HG02642 (cell line): ENCODE results near the gene TMEM212.
"Not testable (repeated sequence)": the region's sequence is repeated elsewhere in the genome, so short reads cannot be mapped to it uniquely, and the experiment has no call there.

Experiments
- ATAC-seq: cut with Tn5 transposase; IDR thresholded peaks from one replicate; pipeline ENCODE4 v1.9.1; 2021; ENCODE audit warnings: mild to moderate bottlenecking; ENCODE audit not compliant: unreplicated experiment, poor library complexity

TMEM212 gene

GRCh38 chr3:171880101-171880870 is 37.1 kb downstream of the TMEM212 start:
- ATAC-seq = no peak

- ATAC-seq = no peak
These were observed 38.1 kb downstream of the TMEM212 start for GRCh38 chr3:171881251-171881650.

- no peak for ATAC-seq
These were observed 40.2 kb downstream of the TMEM212 start for GRCh38 chr3:171883257-171883892.

GRCh38 chr3:171883893-171884279 is 40.7 kb downstream of the TMEM212 start:
- no peak for ATAC-seq

GRCh38 chr3:171888466-171888865 is 45.3 kb downstream of the TMEM212 start:
- ATAC-seq = no peak

GRCh38 chr3:171890398-171890797 is 47.2 kb downstream of the TMEM212 start:
- no peak for ATAC-seq

GRCh38 chr3:171892457-171892856 is 49.3 kb downstream of the TMEM212 start:
- no peak for ATAC-seq

- ATAC-seq = no peak
These were observed 52.1 kb downstream of the TMEM212 start for GRCh38 chr3:171895291-171895690.

GRCh38 chr3:171895900-171896299 is 52.8 kb downstream of the TMEM212 start:
- no peak for ATAC-seq

GRCh38 chr3:171896316-171896715 is 53.2 kb downstream of the TMEM212 start:
- ATAC-seq = no peak

GRCh38 chr3:171898192-171898591 is 55.0 kb downstream of the TMEM212 start:
- ATAC-seq = no peak

GRCh38 chr3:171900446-171900845 is 57.3 kb downstream of the TMEM212 start:
- ATAC-seq = no peak

GRCh38 chr3:171901615-171902312 is 58.6 kb downstream of the TMEM212 start:
- no peak for ATAC-seq

- ATAC-seq = no peak
These were observed 61.7 kb downstream of the TMEM212 start for GRCh38 chr3:171904829-171905228.

GRCh38 chr3:171906503-171906902 is 63.4 kb downstream of the TMEM212 start:
- not testable (repeated sequence) for ATAC-seq

GRCh38 chr3:171906951-171907676 is 64.0 kb downstream of the TMEM212 start:
- no peak for ATAC-seq

- ATAC-seq = no peak
These were observed 64.6 kb downstream of the TMEM212 start for GRCh38 chr3:171907761-171908160.

GRCh38 chr3:171908731-171909130 is 65.6 kb downstream of the TMEM212 start:
- ATAC-seq = no peak
